Sigmoid colon (tissue), 4 donors: ENCODE measurements around the gene AKAIN1.

Experiments
- POLR2AphosphoS5 ChIP-seq, 4 donors: sonication (generic); formaldehyde crosslinking; IDR thresholded peaks; one replicate each; pipeline ENCODE4 v1.6.1; 2017; ENCODE audit warnings: antibody characterized with exemption in 4 of 4
- TF ChIP-seq, protein P1 (sequence below), 4 experiments: fragments of 450-650 bp in 3 of 4; fragments of 200-600 bp in 1 of 4; IDR thresholded peaks; one replicate each; pipeline ENCODE4 v1.5.1; 2016 to 2019; ENCODE audit warnings: antibody characterized with exemption in 4 of 4, mild to moderate bottlenecking in 3 of 4, moderate library complexity in 2 of 4

DNA sequence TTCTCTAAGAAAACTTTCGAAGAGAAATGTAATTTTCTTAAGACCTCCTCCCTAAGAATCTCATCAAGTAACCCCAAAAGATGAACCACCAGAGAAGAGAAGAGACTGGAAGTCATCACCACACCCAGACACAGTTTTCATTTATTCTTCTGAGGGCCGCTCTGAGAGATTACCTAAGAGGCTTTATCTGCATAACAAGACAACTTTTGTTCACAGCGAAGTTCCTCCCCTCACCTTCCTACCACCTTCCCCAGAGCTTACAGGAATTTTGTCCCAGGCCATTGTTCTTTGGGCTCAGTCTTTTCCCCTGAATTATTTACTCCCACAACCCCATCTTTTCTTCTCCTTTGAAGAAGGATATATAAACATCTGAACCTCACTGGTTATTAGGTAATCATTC lies 92.8 kb downstream of the AKAIN1 start:
- TF ChIP-seq, protein P1, sequence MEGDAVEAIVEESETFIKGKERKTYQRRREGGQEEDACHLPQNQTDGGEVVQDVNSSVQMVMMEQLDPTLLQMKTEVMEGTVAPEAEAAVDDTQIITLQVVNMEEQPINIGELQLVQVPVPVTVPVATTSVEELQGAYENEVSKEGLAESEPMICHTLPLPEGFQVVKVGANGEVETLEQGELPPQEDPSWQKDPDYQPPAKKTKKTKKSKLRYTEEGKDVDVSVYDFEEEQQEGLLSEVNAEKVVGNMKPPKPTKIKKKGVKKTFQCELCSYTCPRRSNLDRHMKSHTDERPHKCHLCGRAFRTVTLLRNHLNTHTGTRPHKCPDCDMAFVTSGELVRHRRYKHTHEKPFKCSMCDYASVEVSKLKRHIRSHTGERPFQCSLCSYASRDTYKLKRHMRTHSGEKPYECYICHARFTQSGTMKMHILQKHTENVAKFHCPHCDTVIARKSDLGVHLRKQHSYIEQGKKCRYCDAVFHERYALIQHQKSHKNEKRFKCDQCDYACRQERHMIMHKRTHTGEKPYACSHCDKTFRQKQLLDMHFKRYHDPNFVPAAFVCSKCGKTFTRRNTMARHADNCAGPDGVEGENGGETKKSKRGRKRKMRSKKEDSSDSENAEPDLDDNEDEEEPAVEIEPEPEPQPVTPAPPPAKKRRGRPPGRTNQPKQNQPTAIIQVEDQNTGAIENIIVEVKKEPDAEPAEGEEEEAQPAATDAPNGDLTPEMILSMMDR (IDR thresholded peaks at IDR 0.05): no peak
- no peak for TF ChIP-seq POLR2AphosphoS5 (IDR thresholded peaks at IDR 0.05)
